Kidney (tissue), 14 donors: ENCODE data around the gene QSOX1. TPM values are rescaled to one million over a fixed set of nuclear protein-coding genes. Genes with fewer than 3 reads are reported as not detected.
A peak's percentile ranks its signal among the peaks of the same experiment; 100 is the strongest.

Source experiments
- DNase-seq, 5 donors: peaks; one replicate each; pipeline ENCODE4 v3.0.0-alpha.2; 2013 to 2020
- FAIRE-seq: peaks from 2 replicates; lab custom pipeline; 2012; peaks lifted over from hg19 to GRCh38; lab: Jason Lieb, UNC
- H3K27ac ChIP-seq, 2 donors: one replicate each; pipeline ENCODE4 v1.7.0; 2013; ENCODE audit warnings: low read depth in 2 of 2, low read length in 2 of 2, inconsistent platforms in 1 of 2
- H3K27me3 ChIP-seq: one replicate; pipeline ENCODE4 v1.7.1; 2013; ENCODE audit warnings: low read length, inconsistent platforms; ENCODE audit not compliant: control insufficient read depth, insufficient read depth
- H3K36me3 ChIP-seq, 3 donors: one replicate each; pipeline versions ENCODE4 v1.7.0 to v1.7.1; 2013; ENCODE audit warnings: low read length in 3 of 3, control low read depth in 1 of 3, inconsistent platforms in 1 of 3; ENCODE audit not compliant: insufficient read depth in 3 of 3, control insufficient read depth in 2 of 3
- H3K4me1 ChIP-seq, 3 donors: one replicate each; pipeline versions ENCODE4 v1.7.0 to v1.7.1; 2013; ENCODE audit warnings: low read length in 3 of 3, inconsistent platforms in 1 of 3, low read depth in 1 of 3; ENCODE audit not compliant: control insufficient read depth in 2 of 3, insufficient read depth in 2 of 3
- H3K4me3 ChIP-seq, 3 donors: one replicate each; pipeline versions ENCODE4 v1.7.0 to v1.8.1; 2013; ENCODE audit warnings: low read length in 3 of 3, control low read depth in 1 of 3, inconsistent platforms in 1 of 3
- H3K9ac ChIP-seq, 3 donors: one replicate each; pipeline versions ENCODE4 v1.7.0 to v1.7.1; 2013; ENCODE audit warnings: low read length in 3 of 3, control low read depth in 1 of 3, inconsistent platforms in 1 of 3
- H3K9me3 ChIP-seq, 3 donors: one replicate each; pipeline versions ENCODE4 v1.7.0 to v1.7.1; 2013; ENCODE audit warnings: low read length in 3 of 3, control low read depth in 1 of 3, inconsistent platforms in 1 of 3; ENCODE audit not compliant: control insufficient read depth in 2 of 3, insufficient read depth in 1 of 3
- CTCF ChIP-seq: IDR thresholded peaks from 3 replicates; pipeline ENCODE4 v1.5.1; 2012; ENCODE audit warnings: mild to moderate bottlenecking, moderate library complexity, borderline replicate concordance; ENCODE audit not compliant: insufficient read depth; ENCODE audit errors: extremely low read depth
- intact Hi-C: fragments of 100-400 bp; cut with DNase I; formaldehyde crosslinking; loops from one replicate; pipeline ENCODE4 v1.11.1; 2022
- polyA plus RNA-seq: library from polyadenylated mRNA; stranded (reverse); fragments of 350-450 nt; fragmentation: Illumina TruSeq; extraction: RNeasy Lipid Tissue Mini Kit (QIAGEN cat#74804); gene quantifications from one replicate; pipeline ENCODE4 v1.2.3, GENCODE V29; 2014; ENCODE audit warnings: low read depth, low replicate concordance; ENCODE audit not compliant: insufficient read depth
- total RNA-seq: library from RNA; stranded (reverse); fragmentation: NEBNext Ultra II Directional; extraction: Animal tissue kit (Norgen Biotek cat#: 25700); gene quantifications from one replicate; pipeline ENCODE4 v1.2.1, GENCODE V29; 2021
- donor health status: control.
- donor health status: control.
- donor health status: control.
- donor health status: control.
- donor health status: control.
- donor health status: DM: yes; HTN: yes; CAD: no.
- donor health status: Normal renal cell carcinoma (clear cell type).

QSOX1 gene
- total and polyA plus RNA-seq, 2 donors from 2014 or later: 94.5 to 111 TPM

DNA sequence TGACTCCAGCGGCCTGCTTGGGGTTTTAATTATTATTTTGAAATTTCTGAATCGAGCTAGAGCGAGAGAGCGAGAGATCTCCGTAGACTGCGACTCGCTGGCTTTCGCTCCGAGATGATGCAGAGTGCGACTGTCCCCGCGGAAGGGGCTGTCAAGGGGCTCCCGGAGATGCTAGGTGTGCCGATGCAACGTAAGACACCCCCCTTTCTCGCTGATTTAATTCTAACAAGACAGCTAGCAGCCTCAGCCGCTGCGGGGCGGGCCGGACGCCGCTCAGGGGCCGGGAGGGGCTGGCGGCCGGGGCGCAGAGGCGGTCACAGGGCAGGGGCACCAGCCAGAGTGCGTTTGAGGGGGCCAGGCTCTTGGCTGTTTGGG lies 75.7 kb downstream of the QSOX1 start:
- DNase-seq (no peak), FAIRE-seq (no peak)
- TF ChIP-seq CTCF: no peak
- H3K27me3 ChIP-seq: peaks cover 60% of the 10 kb centered on the region
- H3K4me1 ChIP-seq: peaks cover 0 to 37% (median 13%) of the 10 kb centered on the region in 3 donors
- no peak overlapping the region for H3K9ac ChIP-seq
- peak overlapping the region in 2 of 3 donors; percentile 39 to 55 for H3K4me3 ChIP-seq
- no peaks in the 10 kb centered on the region for H3K9me3 ChIP-seq
- intact Hi-C loops: no loop called here
- no peak overlapping the region for H3K27ac ChIP-seq
- H3K36me3 ChIP-seq: no peaks in the 10 kb centered on the region

DNA sequence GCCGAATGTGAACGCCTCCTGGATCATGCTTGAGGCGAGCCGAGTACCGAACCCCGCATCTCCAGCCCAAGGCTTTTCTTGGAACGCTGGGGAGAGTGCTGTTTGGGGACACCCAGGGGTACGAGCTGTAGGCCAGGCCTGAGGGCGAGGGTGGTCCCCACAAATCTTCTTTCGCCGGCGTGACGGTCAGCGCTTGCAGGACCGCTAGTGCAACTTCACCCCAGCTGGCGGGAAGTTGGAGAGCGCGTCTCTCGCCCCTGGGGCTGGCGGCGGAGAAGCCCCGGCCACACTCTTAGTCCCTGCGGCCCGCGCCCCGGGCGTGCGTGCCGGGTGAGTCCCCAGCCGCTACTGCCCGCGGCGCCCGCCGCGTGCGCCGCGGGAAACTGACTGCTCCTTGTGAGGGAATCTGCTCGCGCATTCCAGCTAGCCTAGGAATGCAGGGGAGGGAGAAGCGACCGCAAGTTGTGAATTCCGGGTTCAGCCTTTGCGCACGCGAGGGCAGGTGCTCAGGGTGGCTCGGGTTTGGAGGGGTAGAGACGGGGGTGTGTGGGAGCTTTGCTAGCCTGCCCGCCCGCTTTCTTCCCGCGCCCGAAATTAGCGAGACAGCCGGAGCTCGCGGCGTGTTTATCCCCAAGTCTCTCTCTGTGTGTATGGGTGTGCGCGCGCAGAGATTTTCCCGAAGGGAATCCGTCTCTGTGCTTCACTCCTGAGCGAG lies 76.3 kb downstream of the QSOX1 start:
- Histone ChIP-seq H3K9ac (no peak overlapping the region), H3K36me3 (no peaks in the 10 kb centered on the region), H3K4me3 (peak overlapping the region in 2 of 3 donors; percentile 24 to 39), H3K27ac (no peak overlapping the region), H3K9me3 (no peaks in the 10 kb centered on the region), H3K4me1 (peaks cover 0 to 37% (median 13%) of the 10 kb centered on the region in 3 donors), H3K27me3 (peaks cover 61% of the 10 kb centered on the region)
- DNase-seq (peak in 4 of 5 donors; percentile 72 to 79 (median 76)), FAIRE-seq (no peak)
- TF ChIP-seq CTCF: no peak
- intact Hi-C loops: no loop called here

- peak in 2 of 5 donors; percentile 42 to 60 for DNase-seq
- Histone ChIP-seq H3K27me3 (peaks cover 64% of the 10 kb centered on the region), H3K9ac (no peak overlapping the region), H3K36me3 (no peaks in the 10 kb centered on the region), H3K4me3 (peak overlapping the region in 2 of 3 donors; percentile 23 to 39), H3K9me3 (no peaks in the 10 kb centered on the region), H3K27ac (no peak overlapping the region), H3K4me1 (peaks cover 0 to 37% (median 13%) of the 10 kb centered on the region in 3 donors)
- intact Hi-C loops: no loop called here
- FAIRE-seq: no peak
- TF ChIP-seq CTCF: no peak
Measured at GRCh38 chr1:180231506-180231921, 76.8 kb downstream of the QSOX1 start.
